Ectodermal cell (in vitro differentiated cells): ENCODE results near the gene SHANK2.
"Not testable (repeated sequence)": the region's sequence is repeated elsewhere in the genome, so short reads cannot be mapped to it uniquely, and the experiment has no call there.

ENCODE experiments used
- H3K27ac ChIP-seq: 2 replicates; pipeline ENCODE4 v1.7.0; 2013; ENCODE audit warnings: mild to moderate bottlenecking, low read depth, low read length; ENCODE audit not compliant: insufficient read depth, poor library complexity, severe bottlenecking
- H3K27me3 ChIP-seq: 2 replicates; pipeline ENCODE4 v1.7.0; 2013; ENCODE audit warnings: mild to moderate bottlenecking, low read length; ENCODE audit not compliant: insufficient read depth, control insufficient read depth, poor library complexity, severe bottlenecking
- H3K36me3 ChIP-seq: one replicate; pipeline ENCODE4 v1.7.0; 2013; ENCODE audit warnings: low read length; ENCODE audit not compliant: control insufficient read depth, insufficient read depth
- H3K4me1 ChIP-seq: one replicate; pipeline ENCODE4 v1.7.0; 2013; ENCODE audit warnings: low read length; ENCODE audit not compliant: control insufficient read depth, insufficient read depth
- H3K4me3 ChIP-seq: 2 replicates; pipeline ENCODE4 v1.7.0; 2013; ENCODE audit warnings: low read depth, low read length, control low read depth; ENCODE audit not compliant: insufficient read depth
- H3K9me3 ChIP-seq: 2 replicates; pipeline ENCODE4 v1.7.0; 2013; ENCODE audit warnings: mild to moderate bottlenecking, low read length, moderate library complexity; ENCODE audit not compliant: control insufficient read depth
- WGBS, 2 experiments: methylation state at CpG; one replicate each; pipeline ENCODE4 v1.1.7; 2013; ENCODE audit warnings: missing lambda C conversion rate in 2 of 2; 5-methylcytosine and 5-hydroxymethylcytosine counted together

The SHANK2 gene

GRCh38 chr11:71237853-71238252 lies 14.5 kb downstream of the SHANK2 start:
- Histone ChIP-seq H3K4me1 (peaks cover 10% of the 10 kb centered on the region), H3K9me3 (no peaks in the 10 kb centered on the region), H3K27me3 (no peaks in the 10 kb centered on the region), H3K36me3 (no peaks in the 10 kb centered on the region), H3K27ac (no peak overlapping the region), H3K4me3 (no peak overlapping the region)
- WGBS, 2 experiments = 81 to 82% methylated on average over 6 of the region's 6 CpGs

- Histone ChIP-seq H3K36me3 (no peaks in the 10 kb centered on the region), H3K4me1 (peaks cover 10% of the 10 kb centered on the region), H3K27ac (no peak overlapping the region), H3K9me3 (no peaks in the 10 kb centered on the region), H3K27me3 (no peaks in the 10 kb centered on the region), H3K4me3 (no peak overlapping the region)
- 94 to 95% methylated on average over 12 of the region's 12 CpGs for WGBS, 2 experiments
Observed at GRCh38 chr11:71236836-71237475, 15.4 kb downstream of the SHANK2 start.

- Histone ChIP-seq H3K9me3 (no peaks in the 10 kb centered on the region), H3K27me3 (no peaks in the 10 kb centered on the region), H3K36me3 (no peaks in the 10 kb centered on the region), H3K27ac (no peak overlapping the region), H3K4me3 (no peak overlapping the region), H3K4me1 (peaks cover 7% of the 10 kb centered on the region)
- WGBS, 2 experiments = 93% methylated on average over 8 of the region's 8 CpGs
Observed at GRCh38 chr11:71235719-71236118, 16.7 kb downstream of the SHANK2 start.

GRCh38 chr11:71233896-71234852 lies 18.2 kb downstream of the SHANK2 start:
- not testable (repeated sequence) for H3K36me3 ChIP-seq
- 94% methylated on average over 22 of the region's 22 CpGs for WGBS, 2 experiments

GRCh38 chr11:71232364-71232763 lies 20.0 kb downstream of the SHANK2 start:
- Histone ChIP-seq H3K27ac (no peak overlapping the region), H3K4me3 (no peak overlapping the region), H3K9me3 (no peaks in the 10 kb centered on the region), H3K4me1 (no peaks in the 10 kb centered on the region), H3K27me3 (no peaks in the 10 kb centered on the region), H3K36me3 (no peaks in the 10 kb centered on the region)
- WGBS, 2 experiments = 68 to 69% methylated on average over 2 of the region's 3 CpGs

More at GRCh38 chr11:71233896-71234852, 18.2 kb downstream of the SHANK2 start:
- H3K9me3 ChIP-seq, H3K4me1 ChIP-seq, H3K27me3 ChIP-seq, H3K27ac ChIP-seq, H3K4me3 ChIP-seq: not testable (repeated sequence)

- no peaks in the 10 kb centered on the region for H3K9me3 ChIP-seq
- H3K4me3 ChIP-seq = no peak overlapping the region
- H3K4me1 ChIP-seq = no peaks in the 10 kb centered on the region
- no peaks in the 10 kb centered on the region for H3K27me3 ChIP-seq
- WGBS, 2 experiments = 88 to 97% methylated on average over 1 of the region's 1 CpG
- no peaks in the 10 kb centered on the region for H3K36me3 ChIP-seq
- no peak overlapping the region for H3K27ac ChIP-seq
Observed at GRCh38 chr11:71228961-71229360, 23.4 kb downstream of the SHANK2 start.

- H3K4me3 ChIP-seq = no peak overlapping the region
- H3K27ac ChIP-seq = no peak overlapping the region
- H3K36me3 ChIP-seq = no peaks in the 10 kb centered on the region
- no peaks in the 10 kb centered on the region for H3K27me3 ChIP-seq
- no peaks in the 10 kb centered on the region for H3K9me3 ChIP-seq
- WGBS, 2 experiments = 82 to 100% methylated on average over 1 of the region's 1 CpG
- H3K4me1 ChIP-seq = no peaks in the 10 kb centered on the region
Observed at GRCh38 chr11:71227058-71227659, 25.2 kb downstream of the SHANK2 start.

- Histone ChIP-seq H3K4me1 (no peaks in the 10 kb centered on the region), H3K9me3 (no peaks in the 10 kb centered on the region), H3K36me3 (no peaks in the 10 kb centered on the region), H3K4me3 (no peak overlapping the region), H3K27ac (no peak overlapping the region), H3K27me3 (no peaks in the 10 kb centered on the region)
- 94 to 95% methylated on average over 23 of the region's 23 CpGs for WGBS, 2 experiments
Observed at GRCh38 chr11:71223671-71224660, 28.4 kb downstream of the SHANK2 start.

- H3K4me3 ChIP-seq = no peak overlapping the region
- WGBS, 2 experiments = 96% methylated on average over 11 of the region's 11 CpGs
Observed at GRCh38 chr11:71223081-71223405, 29.3 kb downstream of the SHANK2 start.

More at GRCh38 chr11:71223081-71223405, 29.3 kb downstream of the SHANK2 start:
- no peaks in the 10 kb centered on the region for H3K36me3 ChIP-seq
- no peaks in the 10 kb centered on the region for H3K27me3 ChIP-seq
- H3K4me1 ChIP-seq = no peaks in the 10 kb centered on the region
- no peaks in the 10 kb centered on the region for H3K9me3 ChIP-seq
- H3K27ac ChIP-seq = no peak overlapping the region
